Neural crest cell (in vitro differentiated cells): ENCODE results near the gene PARP14. TPM values are rescaled to one million over a fixed set of nuclear protein-coding genes. Genes with fewer than 3 reads are reported as not detected.
"Not testable (repeated sequence)": the region's sequence is repeated elsewhere in the genome, so short reads cannot be mapped to it uniquely, and the experiment has no call there.

Experiments
- DNase-seq: peaks from one replicate; pipeline ENCODE4 v3.0.0; 2021; ENCODE audit warnings: low read depth, mixed read lengths, low spot score
- H3K27ac Mint-ChIP-seq: one replicate; pipeline ENCODE4 v1.8.0; 2021; ENCODE audit warnings: mild to moderate bottlenecking, mixed read lengths; ENCODE audit not compliant: unreplicated experiment
- H3K27me3 Mint-ChIP-seq: 2 replicates; pipeline ENCODE4 v1.8.0; 2021; ENCODE audit warnings: low read depth, mild to moderate bottlenecking, mixed read lengths
- H3K36me3 Mint-ChIP-seq: 2 replicates; pipeline ENCODE4 v1.8.0; 2021; ENCODE audit warnings: low read depth, mild to moderate bottlenecking, mixed read lengths
- H3K4me1 Mint-ChIP-seq: 2 replicates; pipeline ENCODE4 v1.8.0; 2021; ENCODE audit warnings: mixed read lengths
- H3K4me3 Mint-ChIP-seq: one replicate; pipeline ENCODE4 v1.8.0; 2021; ENCODE audit warnings: mild to moderate bottlenecking, mixed read lengths
- H3K9me3 Mint-ChIP-seq: 2 replicates; pipeline ENCODE4 v1.8.0; 2021; ENCODE audit warnings: mixed read lengths
- CTCF ChIP-seq: fragments of 200-600 bp; sonication (generic); conservative IDR thresholded peaks from 2 replicates; pipeline ENCODE4 v1.5.0; 2021; ENCODE audit warnings: antibody characterized with exemption, mild to moderate bottlenecking
- total RNA-seq: library from RNA; stranded (reverse); gene quantifications from 2 replicates; pipeline ENCODE4 v1.2.1, GENCODE V29; 2021

Gene PARP14
- total RNA-seq, 1 donor from 2014 or later = 6.6 TPM

DNA sequence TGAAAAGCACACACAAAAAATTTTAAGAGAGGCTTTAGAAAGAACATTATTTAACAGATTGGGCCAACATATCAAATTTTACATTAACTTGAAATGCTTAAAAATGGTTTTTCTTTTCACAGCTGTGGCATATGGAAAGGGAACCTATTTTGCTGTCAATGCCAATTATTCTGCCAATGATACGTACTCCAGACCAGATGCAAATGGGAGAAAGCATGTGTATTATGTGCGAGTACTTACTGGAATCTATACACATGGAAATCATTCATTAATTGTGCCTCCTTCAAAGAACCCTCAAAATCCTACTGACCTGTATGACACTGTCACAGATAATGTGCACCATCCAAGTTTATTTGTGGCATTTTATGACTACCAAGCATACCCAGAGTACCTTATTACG lies 47.5 kb downstream of the PARP14 start:
- H3K4me1 Mint-ChIP-seq = no peaks in the 10 kb centered on the region
- no peak overlapping the region for H3K4me3 Mint-ChIP-seq
- no peak overlapping the region for H3K27ac Mint-ChIP-seq
- no peaks in the 10 kb centered on the region for H3K27me3 Mint-ChIP-seq
- H3K9me3 Mint-ChIP-seq = peaks cover 5% of the 10 kb centered on the region
- H3K36me3 Mint-ChIP-seq = peaks cover 28% of the 10 kb centered on the region
- TF ChIP-seq CTCF = no peak
- no peak for DNase-seq

DNA sequence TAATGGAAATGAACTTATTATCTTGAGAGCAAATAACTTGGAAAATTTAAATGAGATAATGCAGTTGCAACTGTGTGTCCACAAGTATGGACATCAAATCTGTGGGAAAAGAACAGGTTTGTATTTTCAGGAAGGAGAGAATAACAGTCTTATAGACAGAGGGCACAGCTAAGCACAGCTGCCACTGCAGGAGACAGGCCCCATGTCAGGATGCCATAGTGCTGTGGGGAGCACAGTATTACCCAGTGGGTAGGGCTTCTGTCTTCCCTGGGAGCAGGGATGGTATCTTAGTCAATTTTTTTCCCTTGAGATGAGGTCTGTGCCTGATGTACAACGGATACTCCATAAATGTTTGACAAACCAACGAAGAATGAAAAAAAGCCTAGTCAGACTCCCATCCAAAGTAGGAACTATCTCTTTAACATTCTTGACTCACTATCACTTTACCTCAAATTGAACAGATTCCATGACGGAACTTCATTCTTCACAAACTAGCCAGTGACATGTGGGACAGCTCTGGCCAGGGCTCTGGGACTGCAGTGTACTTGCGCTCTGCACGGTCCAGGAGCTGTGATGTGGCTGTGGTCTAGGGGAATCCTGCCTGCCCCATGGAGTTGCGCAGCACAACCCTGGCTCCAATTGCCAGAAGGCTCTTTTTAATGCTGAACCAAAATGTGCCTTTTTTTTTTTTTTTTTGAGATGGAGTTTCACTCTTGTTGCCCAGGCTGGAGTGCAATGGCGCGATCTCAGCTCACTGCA lies 48.3 kb downstream of the PARP14 start:
- H3K36me3 Mint-ChIP-seq = peaks cover 31% of the 10 kb centered on the region
- H3K4me3 Mint-ChIP-seq = no peak overlapping the region
- no peak for TF ChIP-seq CTCF
- no peak overlapping the region for H3K27ac Mint-ChIP-seq
- H3K9me3 Mint-ChIP-seq = peaks cover 3% of the 10 kb centered on the region
- no peaks in the 10 kb centered on the region for H3K27me3 Mint-ChIP-seq
- no peak for DNase-seq
- no peaks in the 10 kb centered on the region for H3K4me1 Mint-ChIP-seq

- Mint-ChIP-seq H3K36me3 (peaks cover 36% of the 10 kb centered on the region), H3K4me1 (no peaks in the 10 kb centered on the region), H3K9me3 (peaks cover 3% of the 10 kb centered on the region), H3K4me3 (no peak overlapping the region), H3K27ac (no peak overlapping the region), H3K27me3 (no peaks in the 10 kb centered on the region)
- TF ChIP-seq CTCF = no peak
- no peak for DNase-seq
Measured at GRCh38 chr3:122730240-122730639, 49.6 kb downstream of the PARP14 start.

GRCh38 chr3:122732682-122733525 lies 52.3 kb downstream of the PARP14 start:
- H3K4me3 Mint-ChIP-seq, DNase-seq, H3K27ac Mint-ChIP-seq, H3K4me1 Mint-ChIP-seq, H3K9me3 Mint-ChIP-seq, H3K27me3 Mint-ChIP-seq: not testable (repeated sequence)
- H3K36me3 Mint-ChIP-seq = peaks cover 29% of the 10 kb centered on the region

GRCh38 chr3:122739172-122739571 lies 58.5 kb downstream of the PARP14 start:
- Mint-ChIP-seq H3K4me3 (no peak overlapping the region), H3K9me3 (peaks cover 13% of the 10 kb centered on the region), H3K36me3 (peaks cover 36% of the 10 kb centered on the region), H3K4me1 (no peaks in the 10 kb centered on the region), H3K27ac (no peak overlapping the region), H3K27me3 (no peaks in the 10 kb centered on the region)
- no peak for DNase-seq
- TF ChIP-seq CTCF = no peak

GRCh38 chr3:122742234-122742633 lies 61.6 kb downstream of the PARP14 start:
- Mint-ChIP-seq H3K36me3 (peaks cover 48% of the 10 kb centered on the region), H3K27me3 (no peaks in the 10 kb centered on the region), H3K4me3 (no peak overlapping the region), H3K9me3 (peaks cover 16% of the 10 kb centered on the region), H3K4me1 (no peaks in the 10 kb centered on the region), H3K27ac (no peak overlapping the region)
- DNase-seq = no peak
- no peak for TF ChIP-seq CTCF
